ENCODE measurements around the gene MAP3K4.

MAP3K4 gene

GRCh38 chr6:160952633-160953281 is 38.8 kb upstream of the MAP3K4 start:
- no peak for TF ChIP-seq SNAI2 (CRISPR knock-in tag; IDR thresholded peaks at IDR 0.05)
- ATAC-seq = no peak

- TF ChIP-seq PATZ1 (CRISPR knock-in tag; IDR thresholded peaks at IDR 0.05; ENCODE audit: borderline replicate concordance) = no peak
- TF ChIP-seq ZNF565 (CRISPR knock-in tag; conservative IDR thresholded peaks at IDR 0.05; ENCODE audit: low read depth) = no peak
- no peak for TF ChIP-seq GLIS3 (CRISPR knock-in tag; IDR thresholded peaks at IDR 0.05)
- no peak for TF ChIP-seq ZFP30 (CRISPR knock-in tag; IDR thresholded peaks at IDR 0.05)
- no peak for TF ChIP-seq SNAI2 (CRISPR knock-in tag; IDR thresholded peaks at IDR 0.05)
- TF ChIP-seq PPARA (CRISPR knock-in tag; IDR thresholded peaks at IDR 0.05; ENCODE audit: borderline replicate concordance) = no peak
- no peak for TF ChIP-seq POU6F1 (CRISPR knock-in tag; IDR thresholded peaks at IDR 0.05; ENCODE audit: borderline replicate concordance, low read depth)
- no peak for TF ChIP-seq CSRNP3 (CRISPR knock-in tag; IDR thresholded peaks at IDR 0.05)
- no peak for TF ChIP-seq OSR1 (CRISPR knock-in tag; IDR thresholded peaks at IDR 0.05)
- ATAC-seq = no peak
These were observed 35.9 kb upstream of the MAP3K4 start for GRCh38 chr6:160955508-160956295.

- TF ChIP-seq SNAI2 (CRISPR knock-in tag; IDR thresholded peaks at IDR 0.05) (no peak), ZFP30 (CRISPR knock-in tag; IDR thresholded peaks at IDR 0.05) (no peak), PPARA (CRISPR knock-in tag; IDR thresholded peaks at IDR 0.05; ENCODE audit: borderline replicate concordance) (no peak), CSRNP3 (CRISPR knock-in tag; IDR thresholded peaks at IDR 0.05) (no peak), ZNF565 (CRISPR knock-in tag; conservative IDR thresholded peaks at IDR 0.05; ENCODE audit: low read depth) (no peak), GLIS3 (CRISPR knock-in tag; IDR thresholded peaks at IDR 0.05) (no peak), TCF4 (CRISPR knock-in tag; IDR thresholded peaks at IDR 0.05; ENCODE audit: borderline replicate concordance) (no peak)
- no peak for ATAC-seq
These were observed 35.1 kb upstream of the MAP3K4 start for GRCh38 chr6:160956300-160957035.

GRCh38 chr6:160959726-160960435 is 31.7 kb upstream of the MAP3K4 start:
- no peak for ATAC-seq
- TF ChIP-seq ZNF8 (CRISPR knock-in tag; IDR thresholded peaks at IDR 0.05) (no peak), ARNTL (CRISPR knock-in tag; IDR thresholded peaks at IDR 0.05; ENCODE audit: borderline replicate concordance, low read depth) (no peak), ISL1 (CRISPR knock-in tag; IDR thresholded peaks at IDR 0.05) (no peak), BACH2 (CRISPR knock-in tag; IDR thresholded peaks at IDR 0.05; ENCODE audit: borderline replicate concordance) (no peak), POU6F1 (CRISPR knock-in tag; IDR thresholded peaks at IDR 0.05; ENCODE audit: borderline replicate concordance, low read depth) (no peak), GLIS3 (CRISPR knock-in tag; IDR thresholded peaks at IDR 0.05) (no peak), PPARA (CRISPR knock-in tag; IDR thresholded peaks at IDR 0.05; ENCODE audit: borderline replicate concordance) (no peak), CSDC2 (CRISPR knock-in tag; IDR thresholded peaks at IDR 0.05) (no peak), ZFP30 (CRISPR knock-in tag; IDR thresholded peaks at IDR 0.05) (no peak), OSR1 (CRISPR knock-in tag; IDR thresholded peaks at IDR 0.05) (no peak), SNAI2 (CRISPR knock-in tag; IDR thresholded peaks at IDR 0.05) (no peak), TSHZ2 (CRISPR knock-in tag; IDR thresholded peaks at IDR 0.05) (no peak), CREB5 (CRISPR knock-in tag; IDR thresholded peaks at IDR 0.05; ENCODE audit: low read depth) (no peak), ZNF70 (CRISPR knock-in tag; IDR thresholded peaks at IDR 0.05) (no peak)
